ENCODE measurements around the gene ITGB6.

- TF ChIP-seq POLR2A (IDR thresholded peaks at IDR 0.05) (no peak), CTCF (IDR thresholded peaks at IDR 0.05) (no peak)
Observed at GRCh38 chr2:160168878-160169277, 31.2 kb downstream of the ITGB6 start.

Data from thyroid gland (tissue), 4 donors.